GM18867 (cell line): Measurements from ENCODE around the gene AACS.
A peak's percentile ranks its signal among the peaks of the same experiment; 100 is the strongest.

ENCODE experiments used
- ATAC-seq: cut with Tn5 transposase; IDR thresholded peaks from one replicate; pipeline ENCODE4 v1.9.1; 2021; ENCODE audit warnings: mild to moderate bottlenecking, moderate library complexity; ENCODE audit not compliant: unreplicated experiment

Gene AACS

GRCh38 chr12:125149160-125150108 lies 84.2 kb downstream of the AACS start:
- ATAC-seq: peak; percentile 93

- ATAC-seq: no peak
Observed at GRCh38 chr12:125151284-125151683, 86.0 kb downstream of the AACS start.

GRCh38 chr12:125152463-125152862 lies 87.2 kb downstream of the AACS start:
- no peak for ATAC-seq

DNA sequence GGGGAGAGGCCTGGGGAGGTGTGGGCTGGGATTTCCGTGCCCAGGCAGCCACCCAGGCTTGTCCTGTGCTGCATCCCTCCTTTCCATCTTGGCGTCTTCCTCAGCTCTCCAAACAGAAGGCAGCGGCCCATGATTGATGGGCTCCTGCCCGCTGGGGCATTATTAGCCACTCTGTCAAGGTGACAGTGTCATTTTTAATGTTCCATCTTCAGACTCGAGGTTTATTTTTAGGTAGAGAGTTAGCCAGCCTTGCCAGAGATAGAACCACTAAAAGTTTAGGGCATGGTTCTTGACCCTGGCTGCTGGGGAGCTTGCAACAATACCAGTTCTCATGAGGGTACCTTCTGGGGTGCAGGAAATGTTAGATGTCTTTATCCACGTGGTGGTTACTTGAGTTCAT lies 90.1 kb downstream of the AACS start:
- ATAC-seq: no peak

- no peak for ATAC-seq
Observed at GRCh38 chr12:125157177-125157576, 91.9 kb downstream of the AACS start.

DNA sequence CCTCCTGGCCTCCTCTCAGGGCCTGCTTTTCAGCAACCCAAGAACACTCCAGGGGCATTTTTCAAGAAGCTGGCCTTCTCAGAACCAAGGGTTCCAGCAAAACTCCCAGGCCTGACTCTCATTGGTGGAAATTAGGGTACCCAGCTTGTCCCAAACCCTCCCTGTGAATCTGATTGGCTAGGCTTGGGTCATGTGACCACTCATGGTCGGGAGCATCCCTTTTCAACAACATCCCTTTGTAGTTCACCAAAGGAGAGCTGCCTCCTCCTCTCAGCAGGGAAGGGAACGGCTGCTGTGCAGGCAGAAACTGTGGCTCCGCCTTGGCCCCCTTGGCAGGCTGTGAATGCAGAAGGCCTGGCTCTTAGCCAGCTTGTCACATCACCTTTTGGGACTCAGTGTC lies 94.5 kb downstream of the AACS start:
- no peak for ATAC-seq

GRCh38 chr12:125160281-125160955 lies 95.2 kb downstream of the AACS start:
- no peak for ATAC-seq

- no peak for ATAC-seq
Observed at GRCh38 chr12:125161712-125162022, 96.4 kb downstream of the AACS start.

DNA sequence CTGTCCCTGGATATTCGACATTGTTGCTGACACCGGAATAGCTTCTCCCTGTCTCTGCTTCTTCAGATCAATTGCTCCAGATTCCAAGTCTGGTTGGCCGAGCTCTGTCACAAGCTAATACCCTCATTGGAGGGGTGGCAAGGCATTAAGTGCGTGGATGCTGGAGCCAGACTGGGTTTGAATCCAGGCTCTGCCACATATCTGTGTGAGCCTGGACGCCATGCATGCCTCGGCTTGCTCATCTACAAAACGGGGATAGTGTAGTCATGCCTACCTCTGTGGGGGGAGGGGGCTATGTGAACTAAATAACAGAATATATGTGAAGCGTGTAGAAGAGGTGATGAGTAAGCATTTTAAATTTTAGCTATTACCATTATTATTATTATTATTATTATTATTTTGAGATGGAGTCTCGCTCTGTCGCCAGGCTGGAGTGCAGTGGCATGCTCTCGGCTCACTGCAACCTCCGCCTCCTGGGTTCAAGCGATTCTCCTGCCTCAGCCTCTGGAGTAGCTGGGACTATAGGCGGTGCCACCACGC lies 97.3 kb downstream of the AACS start:
- no peak for ATAC-seq

DNA sequence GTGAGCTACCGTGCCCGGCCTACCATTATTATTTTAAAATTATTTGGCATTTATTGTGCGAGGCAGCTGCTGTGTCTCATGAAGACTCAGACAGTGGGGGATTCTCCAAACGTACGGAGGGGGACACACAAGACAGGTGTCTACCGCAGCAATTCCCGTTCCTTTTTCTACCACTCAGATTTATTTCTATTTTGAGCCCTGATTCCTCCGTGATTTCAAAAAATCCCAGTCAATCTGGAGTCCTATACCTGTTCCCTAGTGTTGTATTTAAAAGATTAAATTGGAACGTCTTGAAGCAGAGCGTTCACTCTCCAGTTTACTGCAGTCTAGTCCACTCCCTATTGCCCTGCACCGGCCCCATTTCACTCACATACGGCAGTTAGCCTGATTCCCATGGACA lies 97.9 kb downstream of the AACS start:
- no peak for ATAC-seq

- no peak for ATAC-seq
Observed at GRCh38 chr12:125164541-125164940, 99.3 kb downstream of the AACS start.

DNA sequence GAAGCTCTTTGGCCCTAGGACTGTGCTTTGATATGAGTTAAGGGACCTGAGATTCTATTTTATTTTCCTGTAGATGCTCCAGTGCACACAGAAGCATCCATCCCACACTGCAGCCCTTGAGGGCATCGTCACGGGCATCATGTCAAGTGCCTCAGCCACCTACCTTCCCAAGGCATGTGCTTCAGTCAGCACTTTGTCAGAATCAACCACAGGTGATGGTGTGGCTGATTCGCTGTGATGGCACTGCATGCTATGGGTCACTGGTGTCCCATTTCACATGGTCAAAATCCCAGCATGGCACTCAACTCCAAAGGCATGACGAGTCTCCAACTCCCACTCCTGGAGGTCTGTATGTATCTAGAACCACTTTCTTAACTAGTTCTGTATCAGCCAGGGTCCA lies 100.8 kb downstream of the AACS start:
- no peak for ATAC-seq

GRCh38 chr12:125167658-125168057 lies 102.4 kb downstream of the AACS start:
- ATAC-seq: no peak

- ATAC-seq: no peak
Observed at GRCh38 chr12:125169451-125169850, 104.2 kb downstream of the AACS start.

DNA sequence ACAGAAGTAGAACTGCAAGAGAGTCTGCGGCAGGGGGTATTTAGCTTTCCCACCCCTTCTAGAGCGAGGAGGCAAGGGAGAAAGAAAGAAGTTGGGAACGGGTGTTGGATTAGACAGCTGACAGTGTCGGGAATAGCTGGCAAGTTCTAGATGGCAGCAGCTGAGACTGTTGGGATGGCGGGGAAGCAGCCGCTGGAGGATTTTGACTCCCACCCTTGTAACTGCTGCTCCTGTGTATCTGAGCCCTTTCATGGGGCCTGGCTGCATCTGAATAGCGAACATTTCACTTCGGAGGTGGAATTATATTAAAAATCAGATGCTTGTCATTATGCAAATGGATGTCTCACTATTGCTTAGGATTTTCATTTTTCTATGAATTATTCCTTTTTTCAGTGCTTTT lies 104.6 kb downstream of the AACS start:
- no peak for ATAC-seq

GRCh38 chr12:125171267-125171666 lies 106.0 kb downstream of the AACS start:
- ATAC-seq: no peak

DNA sequence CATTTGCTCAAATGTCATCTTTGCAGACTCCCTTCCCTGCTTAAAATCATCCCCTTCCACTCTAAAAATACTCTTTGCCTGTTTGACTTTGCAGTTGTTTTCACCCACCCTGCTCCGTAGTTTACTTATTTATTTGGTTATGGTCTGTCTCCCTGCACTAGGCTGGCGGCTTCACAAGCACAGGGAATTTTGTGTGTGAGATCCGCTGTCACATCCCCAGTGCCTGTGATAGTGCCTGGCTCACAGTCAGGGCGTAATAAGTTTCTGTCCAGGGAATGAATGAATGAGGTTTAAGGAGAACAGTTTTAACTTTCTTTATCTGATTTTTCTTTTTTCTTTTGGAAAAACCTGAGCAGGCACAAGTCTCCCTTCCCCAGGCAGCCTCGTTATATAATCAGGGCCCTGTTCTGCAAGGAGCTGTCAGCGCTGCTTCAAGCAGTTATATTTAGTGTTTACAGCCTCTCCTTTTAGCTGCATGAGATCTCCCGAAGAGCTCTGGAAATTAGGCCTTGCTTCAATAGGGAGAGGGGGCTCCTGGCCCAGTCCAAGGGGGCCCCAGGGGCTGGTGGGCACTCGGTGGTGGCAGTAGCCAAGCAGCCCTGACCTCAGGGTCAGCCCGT lies 107.1 kb downstream of the AACS start:
- ATAC-seq: no peak

DNA sequence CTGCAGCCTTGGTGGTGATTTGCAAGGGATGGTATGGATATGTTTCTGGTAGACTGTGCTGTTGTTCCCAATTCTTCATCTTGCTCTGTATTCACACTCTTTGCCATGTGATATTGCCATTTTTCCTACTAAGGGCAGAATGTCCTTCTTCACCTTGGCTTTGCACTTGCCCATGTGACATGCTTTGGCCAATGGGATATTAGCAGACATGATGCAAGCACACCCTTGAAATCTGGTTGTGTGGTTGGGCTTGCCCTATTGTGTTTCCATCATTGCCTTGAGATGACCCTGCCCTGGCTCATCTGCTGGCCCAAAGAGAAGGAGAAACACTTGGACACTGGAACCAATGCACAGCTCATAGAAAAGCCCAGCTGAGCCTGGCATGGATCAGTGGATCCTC lies 110.3 kb downstream of the AACS start:
- ATAC-seq: no peak

DNA sequence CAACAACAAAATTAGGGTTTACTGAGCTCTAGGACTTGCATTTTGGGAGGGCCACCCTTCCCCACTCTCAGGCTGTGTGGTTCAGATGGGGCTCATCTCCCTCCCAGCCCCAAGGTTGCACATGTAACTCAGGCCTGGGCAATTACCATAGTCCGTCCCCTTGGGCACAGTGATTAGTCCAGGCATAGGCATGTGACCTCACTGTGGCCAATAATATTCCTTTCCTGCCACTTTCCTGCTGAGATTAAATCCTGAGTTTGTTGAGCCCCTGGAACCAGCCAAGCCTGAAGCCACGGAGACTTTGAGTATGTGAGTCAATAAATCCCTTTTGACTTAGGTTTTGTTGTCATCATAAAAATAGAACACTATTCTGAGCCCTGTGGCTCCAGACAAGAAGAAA lies 113.0 kb downstream of the AACS start:
- no peak for ATAC-seq

DNA sequence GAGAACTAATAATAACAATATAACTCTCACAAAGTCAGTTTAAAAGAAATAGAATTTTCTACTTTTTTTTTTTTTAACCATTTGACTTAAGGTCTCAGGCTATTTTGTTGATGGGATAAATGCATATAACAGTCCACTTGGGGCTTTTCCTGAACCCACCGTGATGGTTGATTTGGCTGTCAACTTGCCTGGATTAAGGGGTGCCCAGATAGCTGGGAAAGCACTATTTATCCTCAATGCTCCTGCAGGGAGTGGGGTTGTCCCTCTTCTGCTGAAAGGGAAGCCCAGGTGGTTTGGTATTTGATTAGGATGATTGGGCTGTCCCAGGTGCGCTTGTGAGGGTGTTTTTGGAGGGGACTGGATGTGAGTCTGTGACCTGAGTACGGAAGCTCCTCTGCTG lies 114.9 kb downstream of the AACS start:
- ATAC-seq: no peak

DNA sequence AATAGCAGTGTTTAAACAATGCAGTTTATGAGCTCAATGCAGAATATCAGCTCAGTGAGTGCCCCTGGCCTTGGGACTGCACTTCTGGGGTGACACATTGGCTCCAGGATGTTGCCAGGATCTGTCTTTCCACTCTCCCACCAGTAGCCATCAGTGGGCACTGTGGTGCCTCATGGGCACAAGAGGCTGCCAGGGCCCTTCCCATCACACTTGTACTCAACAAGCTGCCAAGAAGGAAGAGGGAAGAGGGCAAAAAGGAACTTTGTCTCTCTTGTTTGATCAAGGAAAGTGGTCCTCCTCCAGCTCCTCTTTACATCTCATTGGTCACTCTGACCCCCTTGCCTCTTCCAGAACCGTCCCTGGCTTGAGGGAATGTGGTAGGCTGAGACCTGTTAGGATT lies 115.9 kb downstream of the AACS start:
- no peak for ATAC-seq
